ENCODE measurements around the gene CEP43.

CEP43 gene

GRCh38 chr6:167013067-167013466, 13.9 kb downstream of the CEP43 start:
- no peak for DNase-seq

- no peak for DNase-seq
These were observed 14.7 kb downstream of the CEP43 start for GRCh38 chr6:167013946-167014345.

DNA sequence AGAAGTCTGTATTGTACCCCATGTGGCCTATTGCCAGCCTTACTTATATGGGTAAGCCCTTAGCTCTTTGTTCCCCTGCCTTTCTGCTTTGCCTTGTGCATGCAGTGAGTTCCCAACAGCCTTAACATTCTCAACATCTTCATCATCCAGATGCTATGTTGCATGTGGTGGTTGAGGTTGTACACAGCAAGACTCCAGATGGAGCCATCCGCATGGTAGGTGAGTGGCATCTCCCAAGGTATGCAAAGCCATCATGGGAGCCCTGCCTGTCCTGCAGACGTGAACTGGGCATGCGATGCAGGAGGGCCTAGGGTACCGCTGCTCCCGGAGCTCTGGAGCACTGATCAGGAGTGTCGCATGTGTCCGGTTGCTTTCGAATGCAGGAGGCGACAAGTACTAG, 16.1 kb downstream of the CEP43 start:
- no peak for DNase-seq

DNA sequence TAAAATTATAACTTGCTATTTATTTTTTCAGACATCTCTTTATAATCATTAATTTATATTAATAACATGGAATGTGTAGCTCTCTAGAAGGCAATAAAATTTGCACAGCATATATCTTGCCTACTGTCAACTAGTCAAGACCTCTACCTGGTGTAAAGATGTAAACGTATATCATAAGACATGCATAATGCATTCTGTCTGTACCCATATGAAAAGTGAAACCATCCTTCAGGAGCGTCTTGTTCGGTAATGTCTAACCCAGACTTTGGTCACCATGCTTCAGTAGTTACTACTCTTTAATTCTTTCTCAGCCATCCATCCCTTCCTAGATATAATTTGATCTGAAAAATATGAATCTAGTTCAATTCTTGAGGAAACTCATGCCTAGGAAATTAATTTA, 21.0 kb downstream of the CEP43 start:
- no peak for DNase-seq

DNA sequence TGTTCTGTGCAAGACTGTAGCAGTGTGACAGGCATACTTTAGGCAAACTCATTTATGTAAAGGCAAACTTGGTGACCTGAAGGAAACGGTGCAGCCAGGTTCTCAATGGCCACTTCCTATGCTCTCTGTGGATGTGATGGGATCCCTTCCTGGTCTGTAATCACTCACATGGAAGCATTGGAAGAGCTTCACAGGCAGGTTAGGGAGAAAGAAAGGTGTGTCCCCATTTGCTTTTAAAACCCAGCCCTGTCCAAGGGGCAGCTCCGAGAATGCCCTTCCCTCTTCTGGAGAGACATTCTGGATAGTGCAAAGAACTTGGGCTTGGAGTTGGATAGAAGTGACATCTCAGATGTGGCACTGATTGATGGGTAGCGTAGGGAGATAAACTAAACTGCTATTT, 28.1 kb downstream of the CEP43 start:
- DNase-seq = no peak

- no peak for DNase-seq
These were observed 28.6 kb downstream of the CEP43 start for GRCh38 chr6:167027772-167028171.

DNA sequence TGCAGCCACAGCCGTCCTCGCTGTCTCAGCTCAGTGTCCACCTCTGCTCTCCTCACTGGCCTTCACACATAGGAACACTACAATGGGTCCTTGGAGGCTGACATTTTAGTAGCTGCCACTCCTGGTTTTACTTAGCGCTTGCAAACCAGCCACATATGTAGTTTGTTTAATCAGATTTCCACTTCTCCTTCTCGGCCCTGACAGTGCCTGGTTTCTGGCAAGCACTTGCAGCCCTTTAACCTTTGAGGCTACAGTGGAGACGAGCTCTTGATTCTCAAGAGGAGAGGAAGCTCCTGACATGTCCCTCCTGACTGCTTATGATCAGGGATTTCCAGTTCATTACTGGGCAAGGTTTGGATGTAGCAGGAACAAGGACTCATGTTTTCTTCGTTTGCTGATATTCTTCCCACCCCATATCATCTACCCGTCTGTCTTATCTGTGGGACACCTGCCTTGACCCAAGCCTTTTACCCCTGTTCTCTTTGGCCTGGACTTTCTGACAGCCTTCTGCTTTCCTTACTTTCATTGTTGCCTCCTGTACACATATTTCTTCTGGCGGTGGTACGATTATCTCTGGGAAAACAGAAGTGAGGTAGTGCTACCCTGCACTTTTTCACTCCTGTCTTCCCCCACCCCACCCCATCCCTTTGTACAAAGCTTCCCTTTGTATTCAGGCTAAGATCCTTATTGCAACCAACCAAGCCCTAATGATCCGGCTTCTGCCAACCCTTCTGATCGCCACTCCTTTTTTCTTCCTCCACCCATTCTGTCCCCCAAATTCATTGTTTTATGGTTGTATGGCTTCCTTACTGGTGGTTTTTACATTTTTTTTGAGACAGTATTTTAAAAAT, 31.2 kb downstream of the CEP43 start:
- DNase-seq = no peak

DNA sequence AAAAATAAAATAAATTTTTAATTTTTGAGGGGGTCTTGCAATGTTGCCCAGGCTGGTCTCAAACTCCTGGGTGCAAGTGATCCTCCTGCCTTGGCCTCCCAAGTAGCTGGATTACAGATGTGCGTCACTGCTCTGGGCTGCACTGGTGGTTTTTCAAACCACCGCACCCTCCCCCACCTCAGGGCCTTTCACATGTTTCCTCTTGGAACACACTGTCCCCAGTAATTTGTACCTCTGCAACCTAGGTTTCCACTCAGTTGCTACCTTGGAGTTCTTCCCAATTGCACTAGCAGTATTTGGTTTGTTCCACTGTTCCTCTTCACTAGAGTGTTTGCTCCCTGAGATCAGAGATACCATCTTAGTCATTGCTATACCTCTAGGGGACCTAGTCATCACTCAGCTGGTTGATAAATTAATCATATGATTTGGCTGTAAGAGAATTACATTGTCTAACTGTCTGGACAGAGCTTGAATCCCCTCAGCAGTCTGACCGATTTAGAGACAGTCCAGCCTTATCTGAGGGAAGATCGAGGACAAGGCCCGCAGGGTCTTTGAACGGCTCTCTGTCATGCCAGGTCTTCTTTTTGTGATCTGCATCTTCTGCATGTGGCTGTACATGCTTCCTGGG, 32.0 kb downstream of the CEP43 start:
- DNase-seq = no peak

DNA sequence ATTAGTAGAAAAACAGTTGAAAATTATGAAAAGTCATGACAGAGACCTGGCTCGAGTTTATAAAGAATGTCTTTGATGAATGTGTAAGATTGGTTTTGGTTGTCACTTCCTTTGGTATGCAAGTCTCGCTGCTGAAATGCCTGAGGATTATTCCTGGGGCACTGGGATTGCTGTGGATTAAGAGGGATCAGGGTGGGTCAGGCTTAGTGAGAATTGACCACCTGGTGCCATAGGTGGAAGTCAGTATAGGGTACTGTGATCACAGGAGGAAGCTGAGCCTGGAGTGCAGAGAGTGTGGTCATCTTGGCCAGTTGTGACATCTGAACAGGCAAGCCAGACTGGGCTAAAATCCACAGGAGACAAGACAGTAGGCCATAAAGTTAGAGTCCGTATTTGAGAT, 34.9 kb downstream of the CEP43 start:
- no peak for DNase-seq

- no peak for DNase-seq
These were observed 38.6 kb downstream of the CEP43 start for GRCh38 chr6:167037762-167038161.

- no peak for DNase-seq
These were observed 45.5 kb downstream of the CEP43 start for GRCh38 chr6:167044696-167045095.

DNA sequence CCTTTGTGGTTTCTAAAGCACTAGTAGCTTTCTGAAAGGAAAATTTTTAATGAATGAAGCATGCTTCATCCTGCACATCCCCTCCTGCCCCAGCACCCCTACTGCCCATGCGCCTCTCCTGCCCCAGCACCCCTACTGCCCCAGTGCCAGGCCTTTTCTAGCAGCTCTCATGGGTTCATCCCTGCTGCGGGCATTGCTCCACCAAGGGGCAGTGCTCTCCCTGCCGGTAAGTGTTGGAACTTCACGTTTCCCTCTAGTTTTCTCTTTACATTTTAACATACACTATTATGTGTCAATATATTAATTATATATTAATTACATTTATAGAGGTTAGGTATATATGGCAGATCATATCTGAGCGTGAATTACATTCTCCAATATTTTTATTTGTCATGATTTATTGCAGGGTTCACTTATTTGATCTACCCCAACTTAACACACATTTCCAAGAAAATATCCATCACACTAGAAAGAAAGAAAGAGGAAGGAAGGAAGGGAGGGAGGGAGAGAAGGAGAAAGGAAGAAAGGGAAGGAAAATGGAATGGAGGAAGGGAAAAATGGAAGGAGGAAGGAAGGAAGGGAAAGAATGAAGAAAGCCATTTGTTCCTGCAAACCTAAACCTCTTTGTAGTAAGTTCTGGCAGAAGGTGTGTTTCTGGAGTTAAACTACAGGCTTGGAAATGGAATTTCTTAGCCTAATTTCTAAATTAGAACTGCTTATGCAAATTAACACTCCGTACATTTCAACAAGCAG, 46.8 kb downstream of the CEP43 start:
- no peak for DNase-seq

DNA sequence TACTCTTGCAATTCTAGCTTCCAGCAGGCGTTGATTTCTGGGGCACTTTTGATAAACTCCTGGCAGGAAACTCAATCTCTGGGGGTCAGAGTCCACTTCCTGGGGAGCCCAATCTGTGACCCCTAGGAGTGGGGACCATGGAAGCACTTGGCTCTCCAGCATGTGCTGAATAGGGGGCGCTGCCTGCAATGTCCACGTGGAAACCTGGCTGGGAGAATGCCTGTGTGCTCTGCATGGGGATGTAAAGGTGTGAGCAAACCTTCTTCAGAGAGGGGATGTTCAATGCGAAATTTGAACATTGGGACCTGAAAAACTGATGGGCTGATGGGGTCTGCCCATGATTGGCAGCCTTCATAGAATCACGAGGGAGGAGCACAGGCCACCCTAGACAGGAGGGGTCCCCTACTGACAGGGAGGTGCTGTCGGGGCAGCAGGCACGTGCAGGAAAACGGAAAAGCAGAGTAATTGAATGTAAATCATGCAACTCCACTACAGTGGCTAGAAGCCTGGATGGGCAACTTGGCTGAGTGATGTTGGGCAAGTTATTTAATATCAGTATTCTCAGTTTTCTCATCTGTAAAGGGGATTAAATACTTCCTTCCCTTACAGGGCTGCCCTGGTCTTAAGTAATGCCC, 47.8 kb downstream of the CEP43 start:
- DNase-seq = no peak

GRCh38 chr6:167047554-167047953, 48.4 kb downstream of the CEP43 start:
- DNase-seq = peak; percentile 67 to 73

Measured in inflammatory macrophage (primary cell).